GM23248 (cell line): ENCODE measurements around the gene ZNF224. TPM values are rescaled to one million over a fixed set of nuclear protein-coding genes. Genes with fewer than 3 reads are reported as not detected.

Source experiments
- DNase-seq: peaks from one replicate; pipeline ENCODE4 v3.0.0-alpha.2; 2015
- H2AFZ ChIP-seq: fragments of 200-600 bp; sonication (generic); 2 replicates; pipeline ENCODE4 v1.6.1; 2016; ENCODE audit warnings: antibody characterized with exemption
- H3F3A ChIP-seq: fragments of 200-600 bp; sonication (generic); 2 replicates; pipeline ENCODE4 v1.6.1; 2016; ENCODE audit warnings: mild to moderate bottlenecking, antibody characterized with exemption, mixed run types; ENCODE audit not compliant: insufficient read depth
- H3K27ac ChIP-seq: fragments of 200-600 bp; sonication (generic); 2 replicates; pipeline ENCODE4 v1.5.1; 2016; ENCODE audit warnings: mild to moderate bottlenecking
- H3K27me3 ChIP-seq: fragments of 200-600 bp; sonication (generic); replicated peaks from 2 replicates; pipeline ENCODE4 v1.6.1; 2016; ENCODE audit warnings: mild to moderate bottlenecking; ENCODE audit not compliant: insufficient read depth
- H3K36me3 ChIP-seq: fragments of 200-600 bp; sonication (generic); 2 replicates; pipeline ENCODE4 v1.6.1; 2016; ENCODE audit warnings: low read depth, mild to moderate bottlenecking
- H3K4me1 ChIP-seq: fragments of 200-600 bp; sonication (generic); 2 replicates; pipeline ENCODE4 v1.6.1; 2016; ENCODE audit warnings: mild to moderate bottlenecking; ENCODE audit not compliant: insufficient read depth
- H3K4me2 ChIP-seq: fragments of 200-600 bp; sonication (generic); one replicate; pipeline ENCODE4 v1.6.1; 2016; ENCODE audit warnings: mild to moderate bottlenecking; ENCODE audit not compliant: unreplicated experiment
- H3K4me3 ChIP-seq: fragments of 200-600 bp; sonication (generic); 2 replicates; pipeline ENCODE4 v1.5.1; 2016; ENCODE audit warnings: mild to moderate bottlenecking
- H3K79me2 ChIP-seq: fragments of 200-600 bp; sonication (generic); 2 replicates; pipeline ENCODE4 v1.6.1; 2016; ENCODE audit warnings: mild to moderate bottlenecking; ENCODE audit not compliant: insufficient read depth
- H3K9ac ChIP-seq: fragments of 200-600 bp; sonication (generic); 2 replicates; pipeline ENCODE4 v1.6.1; 2016; ENCODE audit warnings: mild to moderate bottlenecking
- H3K9me2 ChIP-seq: fragments of 200-600 bp; sonication (generic); 2 replicates; pipeline ENCODE4 v1.6.1; 2016; ENCODE audit warnings: mixed run types, mild to moderate bottlenecking, moderate library complexity; ENCODE audit not compliant: insufficient read depth
- H3K9me3 ChIP-seq: fragments of 200-600 bp; sonication (generic); one replicate; pipeline ENCODE4 v1.6.1; 2017; ENCODE audit warnings: low read depth
- H4K20me1 ChIP-seq: fragments of 200-600 bp; sonication (generic); 2 replicates; pipeline ENCODE4 v1.6.0; 2016; ENCODE audit not compliant: insufficient read depth
- EZH2 ChIP-seq: fragments of 200-600 bp; sonication (generic); IDR thresholded peaks from 2 replicates; pipeline ENCODE4 v1.6.1; 2018; ENCODE audit warnings: antibody characterized with exemption, mild to moderate bottlenecking; ENCODE audit not compliant: insufficient read depth, poor library complexity, severe bottlenecking
- EZH2phosphoT487 ChIP-seq: fragments of 200-600 bp; sonication (generic); IDR thresholded peaks from 2 replicates; pipeline ENCODE4 v1.6.1; 2018; ENCODE audit warnings: antibody characterized with exemption, moderate library complexity, mild to moderate bottlenecking, low read depth; ENCODE audit not compliant: insufficient read depth
- WGBS, 2 experiments: methylation state at CpG; one replicate each; pipeline ENCODE4 v1.1.6; 2015 to 2017; ENCODE audit warnings: low lambda C conversion rate in 2 of 2, low coverage in 1 of 2; ENCODE audit errors: missing lambda C conversion rate in 2 of 2; 5-methylcytosine and 5-hydroxymethylcytosine counted together
- in situ Hi-C: fragments of 300-500 bp; cut with MboI; formaldehyde crosslinking; loops from 2 replicates; pipeline ENCODE4 v1.15.0; 2020
- polyA plus RNA-seq: library from polyadenylated mRNA; unstranded; fragments of >200 nt; fragmentation: Nextera tagmentation; extraction: Ambion mirVana; gene quantifications from 2 replicates; pipeline ENCODE4 v1.2.1, GENCODE V29; 2016
- small RNA-seq: library from RNA; depleted of rRNA; stranded (forward); fragments of <200 nt; gene quantifications from one replicate; pipeline ENCODE3, GENCODE V24; 2014; ENCODE audit warnings: low read depth, low replicate concordance
- total RNA-seq: library from RNA; depleted of rRNA; stranded (reverse); fragments of >200 nt; shearing (Covaris generic); gene quantifications from 2 replicates; pipeline ENCODE4 v1.2.3, GENCODE V29; 2014; rRNA removed

Gene ZNF224
- total and polyA plus RNA-seq, 2 experiments from 2014 or later: 11.7 to 15.6 TPM

- H3K36me3 ChIP-seq: peaks cover 50% of the 10 kb centered on the region
- no peak for TF ChIP-seq EZH2
- no peak for TF ChIP-seq EZH2phosphoT487
- H3K27me3 ChIP-seq: no peaks in the 10 kb centered on the region
- 95 to 97% methylated on average over 2 of the region's 2 CpGs for whole genome bisulfite sequencing, 2 experiments
- H3F3A ChIP-seq: no peaks in the 10 kb centered on the region
- DNase-seq: no peak
- H3K9me3 ChIP-seq: peaks cover 3% of the 10 kb centered on the region
- H3K4me2 ChIP-seq: no peak overlapping the region
- no peak overlapping the region for H3K4me3 ChIP-seq
- no peaks in the 10 kb centered on the region for H3K9me2 ChIP-seq
- no peaks in the 10 kb centered on the region for H3K79me2 ChIP-seq
- in situ Hi-C loops: no loop called here
- H3K27ac ChIP-seq: no peak overlapping the region
- no peak overlapping the region for H3K9ac ChIP-seq
- no peak overlapping the region for H2AFZ ChIP-seq
- no peaks in the 10 kb centered on the region for H3K4me1 ChIP-seq
- no peaks in the 10 kb centered on the region for H4K20me1 ChIP-seq
Observed at GRCh38 chr19:44156475-44156874, 62.3 kb downstream of the ZNF224 start.

Small RNA genes lying within 50 kb of the gene (small RNA-seq; reads per million reads assigned to genes)
- not detected for gene RNU6-902P

Other genes starting within 250 kb of the ZNF224 start
- gene ZNF404, start 210.4 kb upstream of the ZNF224 start, total RNA-seq: 4.2 and 4.5 TPM in 2 replicates
- gene ZNF404, start 210.4 kb upstream of the ZNF224 start, polyA plus RNA-seq: 4.2 and 6.0 TPM in 2 replicates
- gene ZNF45, start 159.1 kb upstream of the ZNF224 start, total RNA-seq: 8.9 and 13.0 TPM in 2 replicates
- 7.7 and 8.5 TPM in 2 replicates for gene ZNF45, start 159.1 kb upstream of the ZNF224 start, polyA plus RNA-seq
- gene ZNF221, start 143.1 kb upstream of the ZNF224 start, total RNA-seq: 3.8 and 7.8 TPM in 2 replicates
- gene ZNF221, start 143.1 kb upstream of the ZNF224 start, polyA plus RNA-seq: 1.6 and 1.9 TPM in 2 replicates
- 6.8 and 13.7 TPM in 2 replicates for gene ZNF155, start 110.2 kb upstream of the ZNF224 start, total RNA-seq
- gene ZNF155, start 110.2 kb upstream of the ZNF224 start, polyA plus RNA-seq: 4.0 and 5.2 TPM in 2 replicates
- 1.9 and 3.9 TPM in 2 replicates for gene ZNF230, start 91.4 kb upstream of the ZNF224 start, total RNA-seq
- gene ZNF230, start 91.4 kb upstream of the ZNF224 start, polyA plus RNA-seq: 2.2 and 2.7 TPM in 2 replicates
- gene ZNF222, start 69.0 kb upstream of the ZNF224 start, total RNA-seq: 2.5 and 6.6 TPM in 2 replicates
- gene ZNF222, start 69.0 kb upstream of the ZNF224 start, polyA plus RNA-seq: 3.1 and 3.2 TPM in 2 replicates
- gene ZNF223, start 42.3 kb upstream of the ZNF224 start, total RNA-seq: 3.5 and 24.0 TPM in 2 replicates
- gene ZNF223, start 42.3 kb upstream of the ZNF224 start, polyA plus RNA-seq: 2.8 and 3.5 TPM in 2 replicates
- gene ZNF284, start 22.2 kb upstream of the ZNF224 start, total RNA-seq: 1.9 and 2.9 TPM in 2 replicates
- 1.9 and 2.0 TPM in 2 replicates for gene ZNF284, start 22.2 kb upstream of the ZNF224 start, polyA plus RNA-seq
- gene ZNF225, start 19.0 kb downstream of the ZNF224 start, total RNA-seq: 5.8 and 6.1 TPM in 2 replicates
- 3.2 and 4.3 TPM in 2 replicates for gene ZNF225, start 19.0 kb downstream of the ZNF224 start, polyA plus RNA-seq
- gene ZNF234, start 47.2 kb downstream of the ZNF224 start, total RNA-seq: 6.5 and 8.1 TPM in 2 replicates
- gene ZNF234, start 47.2 kb downstream of the ZNF224 start, polyA plus RNA-seq: 4.7 and 6.2 TPM in 2 replicates
- gene ZNF226, start 70.7 kb downstream of the ZNF224 start, total RNA-seq: 20.1 and 32.5 TPM in 2 replicates
- 27.1 and 30.3 TPM in 2 replicates for gene ZNF226, start 70.7 kb downstream of the ZNF224 start, polyA plus RNA-seq
- gene ZNF227, start 118.2 kb downstream of the ZNF224 start, total RNA-seq: 7.6 and 16.1 TPM in 2 replicates
- gene ZNF227, start 118.2 kb downstream of the ZNF224 start, polyA plus RNA-seq: 7.5 and 7.8 TPM in 2 replicates
- gene ZNF233, start 165.5 kb downstream of the ZNF224 start, total RNA-seq: 0.13 and 0.86 TPM in 2 replicates
- 0.61 and 0.80 TPM in 2 replicates for gene ZNF233, start 165.5 kb downstream of the ZNF224 start, polyA plus RNA-seq
- gene ZNF235, start 210.7 kb downstream of the ZNF224 start, total RNA-seq: 1.0 and 2.1 TPM in 2 replicates
- 1.4 and 2.6 TPM in 2 replicates for gene ZNF235, start 210.7 kb downstream of the ZNF224 start, polyA plus RNA-seq